Measurements from ENCODE around the gene FAM118A.

DNA sequence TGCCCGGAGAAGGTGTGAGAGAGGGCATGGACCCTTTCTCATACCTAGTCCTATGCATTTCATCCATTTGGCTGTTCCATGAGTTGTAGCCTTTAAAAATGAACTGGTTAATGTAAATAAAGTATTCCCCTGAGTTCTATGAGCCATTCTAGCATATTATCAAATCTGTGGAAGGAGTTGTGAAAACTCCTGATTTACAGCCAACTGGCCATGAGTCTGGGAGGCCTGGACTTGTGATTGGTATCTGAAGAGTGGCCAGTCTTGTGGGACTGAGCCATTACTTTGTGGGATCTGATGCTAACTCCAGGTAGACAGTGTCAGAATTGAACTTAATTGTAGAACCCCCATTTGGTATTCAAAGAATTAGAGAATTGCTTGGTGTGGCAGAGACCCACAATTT, 48.4 kb downstream of the FAM118A start:
- TF ChIP-seq, protein P1, sequence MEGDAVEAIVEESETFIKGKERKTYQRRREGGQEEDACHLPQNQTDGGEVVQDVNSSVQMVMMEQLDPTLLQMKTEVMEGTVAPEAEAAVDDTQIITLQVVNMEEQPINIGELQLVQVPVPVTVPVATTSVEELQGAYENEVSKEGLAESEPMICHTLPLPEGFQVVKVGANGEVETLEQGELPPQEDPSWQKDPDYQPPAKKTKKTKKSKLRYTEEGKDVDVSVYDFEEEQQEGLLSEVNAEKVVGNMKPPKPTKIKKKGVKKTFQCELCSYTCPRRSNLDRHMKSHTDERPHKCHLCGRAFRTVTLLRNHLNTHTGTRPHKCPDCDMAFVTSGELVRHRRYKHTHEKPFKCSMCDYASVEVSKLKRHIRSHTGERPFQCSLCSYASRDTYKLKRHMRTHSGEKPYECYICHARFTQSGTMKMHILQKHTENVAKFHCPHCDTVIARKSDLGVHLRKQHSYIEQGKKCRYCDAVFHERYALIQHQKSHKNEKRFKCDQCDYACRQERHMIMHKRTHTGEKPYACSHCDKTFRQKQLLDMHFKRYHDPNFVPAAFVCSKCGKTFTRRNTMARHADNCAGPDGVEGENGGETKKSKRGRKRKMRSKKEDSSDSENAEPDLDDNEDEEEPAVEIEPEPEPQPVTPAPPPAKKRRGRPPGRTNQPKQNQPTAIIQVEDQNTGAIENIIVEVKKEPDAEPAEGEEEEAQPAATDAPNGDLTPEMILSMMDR (IDR thresholded peaks at IDR 0.05) = no peak
- no peak for TF ChIP-seq POLR2A (IDR thresholded peaks at IDR 0.05)

Data from breast epithelium (tissue), 3 donors.